ENCODE measurements around the gene SH2D6. TPM values are rescaled to one million over a fixed set of nuclear protein-coding genes. Genes with fewer than 3 reads are reported as not detected.
A peak's percentile ranks its signal among the peaks of the same experiment; 100 is the strongest.

Gene SH2D6
- total and polyA plus RNA-seq, 9 of the 15 experiments (the other 6 are each of a cell fraction or from before 2014, with no cell fraction given) = 0.07 to 0.76 (median 0.33) TPM; not detected in 2

DNA sequence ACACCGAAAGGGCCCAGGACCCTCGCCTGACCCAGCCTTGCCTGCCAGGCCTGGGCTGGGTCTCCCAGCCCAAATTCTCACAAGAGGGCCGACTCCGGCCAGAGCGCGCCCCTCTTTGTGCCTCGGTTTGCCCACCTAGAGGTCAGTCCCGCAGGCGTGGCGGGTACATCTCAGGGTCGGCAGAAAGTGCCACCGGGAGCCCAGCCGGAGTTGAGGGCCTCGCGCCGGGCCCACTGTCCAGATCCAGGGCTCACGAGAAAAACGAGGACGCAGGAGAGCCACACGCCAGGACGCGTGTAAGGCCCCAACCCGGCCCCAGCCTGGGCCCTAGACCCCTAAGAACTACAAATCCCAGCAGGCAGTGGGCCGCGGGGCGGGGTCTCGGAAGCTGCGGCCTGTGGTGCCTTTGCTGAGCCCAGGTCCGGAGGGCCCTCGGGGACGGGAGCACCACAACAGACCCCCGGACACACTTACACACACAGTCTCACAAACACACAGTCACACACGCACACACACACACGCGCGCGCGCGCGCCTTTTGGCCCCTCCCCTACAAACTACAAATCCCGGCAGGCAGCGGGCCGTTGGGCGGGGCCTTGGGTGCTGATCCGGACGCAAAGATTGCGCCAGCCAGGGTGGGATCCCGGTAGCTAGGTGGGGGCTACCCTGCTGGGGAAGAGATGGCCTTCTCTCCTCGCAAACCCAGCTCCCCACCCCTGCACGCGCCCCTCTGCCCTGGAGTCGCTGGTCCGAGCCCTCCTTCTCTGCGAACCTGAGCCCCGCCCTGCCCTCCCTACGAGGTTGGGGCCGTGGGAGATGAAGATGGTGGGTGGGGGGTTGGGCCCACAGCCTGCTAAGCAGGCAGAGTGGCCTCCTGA lies at the start of gene SH2D6 (continued):
- TF ChIP-seq MAFK (IDR thresholded peaks at IDR 0.05; ENCODE audit: low read length) (no peak), TEAD4 (IDR thresholded peaks at IDR 0.05; ENCODE audit: low read length) (no peak), TEAD4 (CRISPR knock-in tag; IDR thresholded peaks at IDR 0.05; ENCODE audit: borderline replicate concordance) (peak; percentile 92; the same call in 1 of the 2 replicates), ZNF507 (tag; conservative IDR thresholded peaks at IDR 0.05) (no peak), ZNF224 (CRISPR knock-in tag; IDR thresholded peaks at IDR 0.05) (peak; percentile 86), ZNF24 (IDR thresholded peaks at IDR 0.05) (0 out of 2 replicates have a peak, but pooled peaks have one; percentile 15), MEF2D (tag; conservative IDR thresholded peaks at IDR 0.05; ENCODE audit: low read depth) (no peak; the same call in 1 of the 2 replicates), LCOR (CRISPR knock-in tag; IDR thresholded peaks at IDR 0.05) (peak; percentile 86), MCM3 (IDR thresholded peaks at IDR 0.05) (no peak), SRSF1 (IDR thresholded peaks at IDR 0.05; ENCODE audit: low read depth, low read length) (0 out of 2 replicates have a peak, but pooled peaks have one; percentile 54), ATF7 (IDR thresholded peaks at IDR 0.05) (peak; percentile 68)
- TF ChIP-seq, protein P1, sequence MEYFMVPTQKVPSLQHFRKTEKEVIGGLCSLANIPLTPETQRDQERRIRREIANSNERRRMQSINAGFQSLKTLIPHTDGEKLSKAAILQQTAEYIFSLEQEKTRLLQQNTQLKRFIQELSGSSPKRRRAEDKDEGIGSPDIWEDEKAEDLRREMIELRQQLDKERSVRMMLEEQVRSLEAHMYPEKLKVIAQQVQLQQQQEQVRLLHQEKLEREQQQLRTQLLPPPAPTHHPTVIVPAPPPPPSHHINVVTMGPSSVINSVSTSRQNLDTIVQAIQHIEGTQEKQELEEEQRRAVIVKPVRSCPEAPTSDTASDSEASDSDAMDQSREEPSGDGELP (CRISPR knock-in tag; IDR thresholded peaks at IDR 0.05; ENCODE audit: borderline replicate concordance) = peak; percentile 61
- TF ChIP-seq, protein P2, sequence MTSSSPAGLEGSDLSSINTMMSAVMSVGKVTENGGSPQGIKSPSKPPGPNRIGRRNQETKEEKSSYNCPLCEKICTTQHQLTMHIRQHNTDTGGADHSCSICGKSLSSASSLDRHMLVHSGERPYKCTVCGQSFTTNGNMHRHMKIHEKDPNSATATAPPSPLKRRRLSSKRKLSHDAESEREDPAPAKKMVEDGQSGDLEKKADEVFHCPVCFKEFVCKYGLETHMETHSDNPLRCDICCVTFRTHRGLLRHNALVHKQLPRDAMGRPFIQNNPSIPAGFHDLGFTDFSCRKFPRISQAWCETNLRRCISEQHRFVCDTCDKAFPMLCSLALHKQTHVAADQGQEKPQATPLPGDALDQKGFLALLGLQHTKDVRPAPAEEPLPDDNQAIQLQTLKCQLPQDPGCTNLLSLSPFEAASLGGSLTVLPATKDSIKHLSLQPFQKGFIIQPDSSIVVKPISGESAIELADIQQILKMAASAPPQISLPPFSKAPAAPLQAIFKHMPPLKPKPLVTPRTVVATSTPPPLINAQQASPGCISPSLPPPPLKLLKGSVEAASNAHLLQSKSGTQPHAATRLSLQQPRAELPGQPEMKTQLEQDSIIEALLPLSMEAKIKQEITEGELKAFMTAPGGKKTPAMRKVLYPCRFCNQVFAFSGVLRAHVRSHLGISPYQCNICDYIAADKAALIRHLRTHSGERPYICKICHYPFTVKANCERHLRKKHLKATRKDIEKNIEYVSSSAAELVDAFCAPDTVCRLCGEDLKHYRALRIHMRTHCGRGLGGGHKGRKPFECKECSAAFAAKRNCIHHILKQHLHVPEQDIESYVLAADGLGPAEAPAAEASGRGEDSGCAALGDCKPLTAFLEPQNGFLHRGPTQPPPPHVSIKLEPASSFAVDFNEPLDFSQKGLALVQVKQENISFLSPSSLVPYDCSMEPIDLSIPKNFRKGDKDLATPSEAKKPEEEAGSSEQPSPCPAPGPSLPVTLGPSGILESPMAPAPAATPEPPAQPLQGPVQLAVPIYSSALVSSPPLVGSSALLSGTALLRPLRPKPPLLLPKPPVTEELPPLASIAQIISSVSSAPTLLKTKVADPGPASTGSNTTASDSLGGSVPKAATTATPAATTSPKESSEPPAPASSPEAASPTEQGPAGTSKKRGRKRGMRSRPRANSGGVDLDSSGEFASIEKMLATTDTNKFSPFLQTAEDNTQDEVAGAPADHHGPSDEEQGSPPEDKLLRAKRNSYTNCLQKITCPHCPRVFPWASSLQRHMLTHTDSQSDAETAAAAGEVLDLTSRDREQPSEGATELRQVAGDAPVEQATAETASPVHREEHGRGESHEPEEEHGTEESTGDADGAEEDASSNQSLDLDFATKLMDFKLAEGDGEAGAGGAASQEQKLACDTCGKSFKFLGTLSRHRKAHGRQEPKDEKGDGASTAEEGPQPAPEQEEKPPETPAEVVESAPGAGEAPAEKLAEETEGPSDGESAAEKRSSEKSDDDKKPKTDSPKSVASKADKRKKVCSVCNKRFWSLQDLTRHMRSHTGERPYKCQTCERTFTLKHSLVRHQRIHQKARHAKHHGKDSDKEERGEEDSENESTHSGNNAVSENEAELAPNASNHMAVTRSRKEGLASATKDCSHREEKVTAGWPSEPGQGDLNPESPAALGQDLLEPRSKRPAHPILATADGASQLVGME (CRISPR knock-in tag; IDR thresholded peaks at IDR 0.05) = peak; percentile 76; the same call in 1 of the 2 replicates
- TF ChIP-seq, protein P3, sequence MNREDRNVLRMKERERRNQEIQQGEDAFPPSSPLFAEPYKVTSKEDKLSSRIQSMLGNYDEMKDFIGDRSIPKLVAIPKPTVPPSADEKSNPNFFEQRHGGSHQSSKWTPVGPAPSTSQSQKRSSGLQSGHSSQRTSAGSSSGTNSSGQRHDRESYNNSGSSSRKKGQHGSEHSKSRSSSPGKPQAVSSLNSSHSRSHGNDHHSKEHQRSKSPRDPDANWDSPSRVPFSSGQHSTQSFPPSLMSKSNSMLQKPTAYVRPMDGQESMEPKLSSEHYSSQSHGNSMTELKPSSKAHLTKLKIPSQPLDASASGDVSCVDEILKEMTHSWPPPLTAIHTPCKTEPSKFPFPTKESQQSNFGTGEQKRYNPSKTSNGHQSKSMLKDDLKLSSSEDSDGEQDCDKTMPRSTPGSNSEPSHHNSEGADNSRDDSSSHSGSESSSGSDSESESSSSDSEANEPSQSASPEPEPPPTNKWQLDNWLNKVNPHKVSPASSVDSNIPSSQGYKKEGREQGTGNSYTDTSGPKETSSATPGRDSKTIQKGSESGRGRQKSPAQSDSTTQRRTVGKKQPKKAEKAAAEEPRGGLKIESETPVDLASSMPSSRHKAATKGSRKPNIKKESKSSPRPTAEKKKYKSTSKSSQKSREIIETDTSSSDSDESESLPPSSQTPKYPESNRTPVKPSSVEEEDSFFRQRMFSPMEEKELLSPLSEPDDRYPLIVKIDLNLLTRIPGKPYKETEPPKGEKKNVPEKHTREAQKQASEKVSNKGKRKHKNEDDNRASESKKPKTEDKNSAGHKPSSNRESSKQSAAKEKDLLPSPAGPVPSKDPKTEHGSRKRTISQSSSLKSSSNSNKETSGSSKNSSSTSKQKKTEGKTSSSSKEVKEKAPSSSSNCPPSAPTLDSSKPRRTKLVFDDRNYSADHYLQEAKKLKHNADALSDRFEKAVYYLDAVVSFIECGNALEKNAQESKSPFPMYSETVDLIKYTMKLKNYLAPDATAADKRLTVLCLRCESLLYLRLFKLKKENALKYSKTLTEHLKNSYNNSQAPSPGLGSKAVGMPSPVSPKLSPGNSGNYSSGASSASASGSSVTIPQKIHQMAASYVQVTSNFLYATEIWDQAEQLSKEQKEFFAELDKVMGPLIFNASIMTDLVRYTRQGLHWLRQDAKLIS (CRISPR knock-in tag; IDR thresholded peaks at IDR 0.05) = peak; percentile 59; the same call in 1 of the 2 replicates
- TF ChIP-seq, protein P4, sequence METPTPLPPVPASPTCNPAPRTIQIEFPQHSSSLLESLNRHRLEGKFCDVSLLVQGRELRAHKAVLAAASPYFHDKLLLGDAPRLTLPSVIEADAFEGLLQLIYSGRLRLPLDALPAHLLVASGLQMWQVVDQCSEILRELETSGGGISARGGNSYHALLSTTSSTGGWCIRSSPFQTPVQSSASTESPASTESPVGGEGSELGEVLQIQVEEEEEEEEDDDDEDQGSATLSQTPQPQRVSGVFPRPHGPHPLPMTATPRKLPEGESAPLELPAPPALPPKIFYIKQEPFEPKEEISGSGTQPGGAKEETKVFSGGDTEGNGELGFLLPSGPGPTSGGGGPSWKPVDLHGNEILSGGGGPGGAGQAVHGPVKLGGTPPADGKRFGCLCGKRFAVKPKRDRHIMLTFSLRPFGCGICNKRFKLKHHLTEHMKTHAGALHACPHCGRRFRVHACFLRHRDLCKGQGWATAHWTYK (CRISPR knock-in tag; IDR thresholded peaks at IDR 0.05) = peak; percentile 87; the same call in 1 of the 2 replicates

Measured in K562 (cell line).